Astrocyte of the spinal cord (primary cell): ENCODE results near the gene MRPL10.

Source experiments
- DNase-seq: peaks from one replicate; pipeline ENCODE4 v3.0.0; 2011; ENCODE audit warnings: low read depth, low spot score
- H3K4me3 ChIP-seq: 2 replicates; pipeline ENCODE4 v1.5.1; 2011; ENCODE audit warnings: low read depth, mild to moderate bottlenecking, low read length, moderate library complexity
- CTCF ChIP-seq: IDR thresholded peaks from 2 replicates; pipeline ENCODE4 v1.5.1; 2012; ENCODE audit warnings: low read depth, mild to moderate bottlenecking, low read length, inconsistent platforms
- in situ Hi-C: cut with HindIII; loops from 2 replicates; pipeline ENCODE4 v1.10.0; 2017; ENCODE audit warnings: low sequenced_read_pairs

The MRPL10 gene

DNA sequence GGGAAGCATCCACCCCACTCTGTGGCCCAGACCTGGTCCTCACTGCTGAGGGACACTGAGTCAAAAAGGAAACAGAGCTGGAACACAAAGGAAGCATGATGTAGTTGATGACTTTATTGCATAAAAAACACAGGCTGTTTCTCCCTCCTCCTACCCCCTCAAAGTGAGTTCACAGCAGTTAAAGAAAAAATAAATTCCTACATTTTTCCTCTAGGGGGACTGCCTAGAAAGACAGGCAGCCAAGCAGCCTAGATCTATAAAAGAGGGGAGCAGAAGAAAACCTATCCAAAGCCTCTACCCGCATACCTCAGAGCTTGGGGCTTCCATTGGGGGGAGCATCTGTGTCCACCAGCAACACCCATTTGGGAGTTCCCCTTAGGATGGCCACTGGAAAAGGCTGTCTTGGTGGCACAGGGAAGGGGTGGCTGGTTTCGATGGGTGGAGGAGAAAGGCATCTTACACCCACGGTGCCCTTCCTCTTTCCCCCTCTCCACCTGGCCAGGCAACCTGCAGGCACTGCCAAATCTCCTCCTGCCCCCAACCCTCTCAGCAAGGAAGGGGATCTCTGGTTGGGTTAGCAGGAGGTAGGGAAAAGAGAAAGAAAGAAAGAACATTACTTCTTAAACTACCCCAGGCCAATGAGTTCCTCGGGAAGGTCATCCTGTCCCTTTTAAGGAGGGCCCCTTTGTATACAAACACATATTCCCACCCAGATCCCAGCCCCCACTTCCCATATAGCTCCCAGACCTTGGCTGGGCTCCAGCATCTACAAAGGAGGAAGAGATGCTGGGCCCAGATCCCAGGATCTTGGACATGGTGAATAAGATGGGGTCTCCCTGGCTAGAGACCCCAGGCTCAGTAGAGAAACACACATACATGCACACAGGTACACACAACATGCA lies 13.7 kb upstream of the MRPL10 start:
- H3K4me3 ChIP-seq: no peak overlapping the region
- in situ Hi-C loops: no loop called here
- peak; percentile 45 for TF ChIP-seq CTCF
- peak; percentile 15 for DNase-seq

DNA sequence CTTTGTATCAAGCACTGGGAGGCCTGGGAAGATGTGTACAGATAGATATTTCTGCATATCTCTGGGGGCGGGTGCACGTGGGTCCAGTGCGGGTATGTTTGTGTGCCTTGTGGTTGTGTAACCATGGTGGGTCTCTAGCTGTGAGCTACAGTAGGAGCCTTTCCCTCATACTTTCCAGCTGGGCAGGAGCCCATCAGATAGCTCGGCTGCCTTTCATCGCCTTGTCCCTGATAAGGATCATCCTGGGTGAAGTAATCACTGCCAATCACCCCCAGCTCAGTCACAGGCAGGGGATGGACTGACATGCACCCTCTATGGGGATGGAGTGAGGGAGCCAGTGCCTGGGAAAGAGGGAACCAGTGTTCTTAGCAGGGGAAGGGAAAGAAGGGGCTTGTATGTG lies 12.9 kb upstream of the MRPL10 start:
- no peak for TF ChIP-seq CTCF
- in situ Hi-C loops: no loop called here
- no peak overlapping the region for H3K4me3 ChIP-seq
- DNase-seq: no peak

- no peak overlapping the region for H3K4me3 ChIP-seq
- in situ Hi-C loops: no loop called here
- no peak for DNase-seq
- no peak for TF ChIP-seq CTCF
Observed at GRCh38 chr17:47843391-47843730, 12.0 kb upstream of the MRPL10 start.

- in situ Hi-C loops: no loop called here
- TF ChIP-seq CTCF: no peak
- H3K4me3 ChIP-seq: peak overlapping the region; percentile 66
- no peak for DNase-seq
Observed at GRCh38 chr17:47841488-47842291, 10.3 kb upstream of the MRPL10 start.

DNA sequence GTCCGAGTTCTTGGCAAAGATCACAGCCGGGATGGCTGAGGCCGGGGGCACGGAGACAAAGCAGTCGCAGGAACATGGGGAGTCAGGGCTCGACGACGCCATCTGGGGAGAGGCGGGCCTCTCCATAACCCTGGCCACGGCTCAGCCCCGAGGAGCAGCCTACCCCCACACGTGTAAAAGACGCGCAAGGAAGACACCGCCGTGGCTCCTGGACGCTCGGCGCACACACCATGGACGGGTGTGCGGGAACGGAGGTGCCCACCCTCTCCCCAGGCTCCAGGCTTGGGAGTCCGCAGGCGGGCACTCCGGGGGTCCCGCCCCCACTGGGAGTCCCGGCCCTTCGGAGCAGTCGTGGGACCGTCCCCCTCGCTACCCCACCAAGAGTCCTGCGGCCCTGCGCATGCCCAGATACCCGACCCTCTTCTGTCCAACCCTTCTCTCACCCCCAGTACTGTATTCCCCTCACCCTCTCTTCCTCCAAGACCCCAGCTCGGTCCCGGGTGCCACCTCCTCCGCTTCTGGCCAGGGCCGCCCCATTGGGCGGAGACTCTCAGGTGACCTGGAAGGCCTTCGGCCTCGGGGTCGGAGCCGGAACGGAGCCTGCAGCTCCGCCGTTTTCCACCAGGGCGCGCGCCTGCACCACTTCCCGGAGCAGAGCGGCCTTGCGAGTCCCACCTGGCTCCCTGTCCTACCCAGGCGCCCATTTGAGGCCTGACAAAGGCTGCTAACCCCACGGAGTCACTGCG lies 9.6 kb upstream of the MRPL10 start, which contains the start of gene SCRN2:
TSS of gene SCRN2 (minus strand) at position 532 of the 746 bp plus-strand sequence. CDS start at position 102, 430 bp downstream.
- peak; percentile 94 for TF ChIP-seq CTCF
- peak within 1 kb of the TSS; percentile 66 for H3K4me3 ChIP-seq
- in situ Hi-C loops: no loop called here
- DNase-seq: peak; percentile 79

DNA sequence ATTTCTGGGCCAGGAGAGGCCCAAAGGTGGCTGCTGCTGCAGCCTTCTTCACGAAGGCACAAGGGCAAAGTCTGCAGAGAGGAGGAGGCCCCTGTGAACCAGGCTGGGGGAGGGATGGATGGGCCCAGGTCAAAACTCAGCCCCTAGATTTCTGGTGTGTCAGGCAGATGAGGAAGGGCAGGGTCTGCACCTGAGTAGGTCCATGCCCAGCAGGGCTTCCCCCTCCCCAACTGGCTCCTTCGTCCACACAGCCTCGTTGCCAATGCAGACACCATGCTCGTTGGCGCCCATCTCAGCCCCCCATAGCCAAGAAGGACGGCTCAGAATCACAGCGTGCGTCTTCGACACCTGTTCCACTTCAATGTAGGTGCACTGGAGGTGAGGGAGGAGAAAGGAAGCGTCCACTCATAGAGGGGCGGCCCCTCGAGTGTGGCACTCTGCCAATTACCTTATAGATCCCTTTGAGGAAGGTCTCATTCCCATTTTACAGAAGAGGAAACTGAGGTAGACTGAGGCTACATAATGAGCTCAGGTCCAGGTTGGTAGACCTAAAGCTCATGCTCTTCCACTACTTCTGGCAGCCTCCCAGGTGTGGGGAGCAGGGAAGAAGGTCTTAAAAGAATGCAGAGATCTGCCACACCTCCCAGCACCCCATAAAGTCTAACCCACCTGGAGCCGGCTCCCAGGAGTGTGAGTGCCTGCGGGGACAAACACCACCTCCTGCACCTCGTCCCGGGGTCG lies 8.8 kb upstream of the MRPL10 start:
- H3K4me3 ChIP-seq: peak overlapping the region; percentile 66
- no peak for TF ChIP-seq CTCF
- DNase-seq: no peak
- in situ Hi-C loops: no loop called here
